ENCODE measurements around the gene SPPL3.

The SPPL3 gene

DNA sequence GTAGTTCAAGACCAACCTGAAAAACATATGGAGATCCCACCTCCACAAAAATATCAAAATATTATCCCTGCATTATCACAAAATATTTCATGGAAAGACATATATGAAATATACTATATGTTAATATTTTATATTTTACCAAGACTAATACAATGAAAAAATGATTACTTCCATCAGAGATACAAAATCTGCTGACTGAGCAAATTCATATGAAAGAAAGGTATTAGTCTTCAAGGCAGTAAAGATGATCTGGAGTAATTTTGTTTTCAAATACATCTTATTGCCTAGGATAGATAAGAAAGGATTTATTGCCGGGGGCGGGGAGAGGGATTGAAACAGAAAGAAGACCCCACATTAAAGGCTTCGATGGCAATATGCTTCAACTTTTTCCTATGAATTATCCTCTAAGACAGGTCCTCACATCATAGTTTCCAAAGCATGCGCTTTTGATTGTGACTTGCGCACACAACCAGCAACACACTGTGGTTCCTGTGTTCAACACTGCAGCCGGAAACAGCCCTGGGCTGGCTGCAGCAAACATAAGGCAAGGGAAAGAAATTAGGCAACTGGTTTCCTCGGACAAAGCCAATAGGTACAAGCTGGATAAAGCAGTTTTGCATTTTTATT lies 83.2 kb downstream of the SPPL3 start:
- Histone ChIP-seq H3K4me3 (ENCODE audit: low read depth, low read length) (no peak overlapping the region), H3K27ac (no peak overlapping the region), H3K27me3 (replicated peaks) (no peaks in the 10 kb centered on the region), H3K36me3 (replicated peaks) (no peaks in the 10 kb centered on the region)
- TF ChIP-seq, protein P1, sequence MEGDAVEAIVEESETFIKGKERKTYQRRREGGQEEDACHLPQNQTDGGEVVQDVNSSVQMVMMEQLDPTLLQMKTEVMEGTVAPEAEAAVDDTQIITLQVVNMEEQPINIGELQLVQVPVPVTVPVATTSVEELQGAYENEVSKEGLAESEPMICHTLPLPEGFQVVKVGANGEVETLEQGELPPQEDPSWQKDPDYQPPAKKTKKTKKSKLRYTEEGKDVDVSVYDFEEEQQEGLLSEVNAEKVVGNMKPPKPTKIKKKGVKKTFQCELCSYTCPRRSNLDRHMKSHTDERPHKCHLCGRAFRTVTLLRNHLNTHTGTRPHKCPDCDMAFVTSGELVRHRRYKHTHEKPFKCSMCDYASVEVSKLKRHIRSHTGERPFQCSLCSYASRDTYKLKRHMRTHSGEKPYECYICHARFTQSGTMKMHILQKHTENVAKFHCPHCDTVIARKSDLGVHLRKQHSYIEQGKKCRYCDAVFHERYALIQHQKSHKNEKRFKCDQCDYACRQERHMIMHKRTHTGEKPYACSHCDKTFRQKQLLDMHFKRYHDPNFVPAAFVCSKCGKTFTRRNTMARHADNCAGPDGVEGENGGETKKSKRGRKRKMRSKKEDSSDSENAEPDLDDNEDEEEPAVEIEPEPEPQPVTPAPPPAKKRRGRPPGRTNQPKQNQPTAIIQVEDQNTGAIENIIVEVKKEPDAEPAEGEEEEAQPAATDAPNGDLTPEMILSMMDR (IDR thresholded peaks at IDR 0.05; ENCODE audit: low read depth, low read length, missing control alignments) = no peak
- DNase-seq = no peak
- in situ Hi-C loops (cut with HindIII; ENCODE audit: low pct_ligation_motif_present, low sequenced_read_pairs) = no loop called here

- Histone ChIP-seq H3K36me3 (replicated peaks) (no peaks in the 10 kb centered on the region), H3K4me3 (ENCODE audit: low read depth, low read length) (no peak overlapping the region), H3K27ac (no peak overlapping the region), H3K27me3 (replicated peaks) (no peaks in the 10 kb centered on the region)
- TF ChIP-seq, protein P1 (IDR thresholded peaks at IDR 0.05; ENCODE audit: low read depth, low read length, missing control alignments) = no peak
- no peak for DNase-seq
- in situ Hi-C loops (cut with HindIII; ENCODE audit: low pct_ligation_motif_present, low sequenced_read_pairs) = no loop called here
Measured at GRCh38 chr12:120818416-120818815, 85.7 kb downstream of the SPPL3 start.

- H3K27me3 ChIP-seq (replicated peaks) = no peaks in the 10 kb centered on the region
- in situ Hi-C loops (cut with HindIII; ENCODE audit: low pct_ligation_motif_present, low sequenced_read_pairs) = no loop called here
- TF ChIP-seq, protein P1 (IDR thresholded peaks at IDR 0.05; ENCODE audit: low read depth, low read length, missing control alignments) = no peak
- H3K36me3 ChIP-seq (replicated peaks) = no peaks in the 10 kb centered on the region
- no peak overlapping the region for H3K4me3 ChIP-seq (ENCODE audit: low read depth, low read length)
- H3K27ac ChIP-seq = no peak overlapping the region
- no peak for DNase-seq
Measured at GRCh38 chr12:120817559-120818330, 86.4 kb downstream of the SPPL3 start.

DNA sequence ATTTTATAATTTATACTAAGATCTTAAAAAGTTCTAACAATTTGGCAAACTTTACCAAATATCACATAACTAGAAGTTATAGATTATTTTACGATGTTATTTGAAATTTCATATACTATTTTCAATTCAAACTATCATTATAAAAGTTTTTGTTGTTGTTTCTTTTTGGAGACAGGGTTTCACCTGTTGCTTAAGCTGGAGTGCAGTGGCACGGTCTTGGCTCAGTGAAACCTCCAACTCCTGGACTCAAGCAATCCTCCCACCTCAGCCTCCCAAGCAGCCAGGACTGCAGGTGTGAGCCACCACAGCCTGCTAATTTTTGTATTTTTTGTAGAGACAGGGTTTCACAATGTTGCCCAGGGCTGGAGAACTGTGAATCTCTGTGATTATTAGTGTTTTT lies 87.8 kb downstream of the SPPL3 start:
- Histone ChIP-seq H3K4me3 (ENCODE audit: low read depth, low read length) (no peak overlapping the region), H3K27ac (no peak overlapping the region), H3K36me3 (replicated peaks) (no peaks in the 10 kb centered on the region), H3K27me3 (replicated peaks) (no peaks in the 10 kb centered on the region)
- no peak for DNase-seq
- TF ChIP-seq, protein P1 (IDR thresholded peaks at IDR 0.05; ENCODE audit: low read depth, low read length, missing control alignments) = no peak
- in situ Hi-C loops (cut with HindIII; ENCODE audit: low pct_ligation_motif_present, low sequenced_read_pairs) = no loop called here

- TF ChIP-seq, protein P1 (IDR thresholded peaks at IDR 0.05; ENCODE audit: low read depth, low read length, missing control alignments) = no peak
- no peak overlapping the region for H3K4me3 ChIP-seq (ENCODE audit: low read depth, low read length)
- H3K36me3 ChIP-seq (replicated peaks) = no peaks in the 10 kb centered on the region
- H3K27me3 ChIP-seq (replicated peaks) = no peaks in the 10 kb centered on the region
- no peak overlapping the region for H3K27ac ChIP-seq
- DNase-seq = no peak
- in situ Hi-C loops (cut with HindIII; ENCODE audit: low pct_ligation_motif_present, low sequenced_read_pairs) = no loop called here
Measured at GRCh38 chr12:120814903-120815429, 89.2 kb downstream of the SPPL3 start.
